Activated CD4-positive, alpha-beta T cell treated with anti-CD3 and anti-CD28 coated beads, Interleukin-10, Interleukin-2, amounts not matched to agents 100 ng/mL and 50 ng/mL, durations not matched to agents 16 hours and 8 hours (primary cell): ENCODE measurements around the gene ANTXR2.

Source experiments
- DNase-seq: peaks from one replicate; pipeline ENCODE4 v3.0.0-alpha.2; 2020

ANTXR2 gene

DNA sequence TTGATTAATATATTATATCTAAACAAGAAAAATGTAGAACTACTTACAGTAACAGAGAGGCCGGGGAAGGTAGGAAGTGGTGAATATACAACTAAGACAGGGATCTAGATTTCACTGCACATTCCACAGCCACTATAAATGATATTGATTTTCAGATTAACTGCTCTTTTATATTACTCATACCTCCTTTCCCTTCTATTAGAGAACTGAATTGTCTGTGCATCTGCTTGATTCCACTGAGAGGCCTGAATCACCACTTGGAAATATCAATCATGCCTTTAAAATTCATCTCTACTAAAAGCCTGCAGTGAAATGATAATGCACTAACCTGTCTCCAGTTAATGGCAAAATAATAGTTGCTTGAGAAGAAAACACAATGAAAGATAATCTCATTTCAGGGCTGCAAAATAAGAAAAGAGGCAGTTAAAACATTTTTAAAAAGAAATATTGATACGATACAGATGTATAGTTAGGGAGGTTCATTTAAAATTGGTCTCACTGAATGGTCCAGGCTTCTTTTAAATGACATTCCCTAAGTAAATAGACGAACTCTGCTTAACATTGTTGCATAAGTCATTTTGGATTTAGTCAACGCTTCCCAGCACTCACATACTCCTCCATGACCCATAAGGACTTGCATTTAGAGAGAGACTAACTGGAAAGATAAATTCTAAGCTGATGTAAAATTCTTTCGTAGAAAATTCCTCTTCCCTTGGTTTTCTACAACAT is 3.8 kb downstream of the ANTXR2 start:
- DNase-seq, result peak; percentile 69

DNA sequence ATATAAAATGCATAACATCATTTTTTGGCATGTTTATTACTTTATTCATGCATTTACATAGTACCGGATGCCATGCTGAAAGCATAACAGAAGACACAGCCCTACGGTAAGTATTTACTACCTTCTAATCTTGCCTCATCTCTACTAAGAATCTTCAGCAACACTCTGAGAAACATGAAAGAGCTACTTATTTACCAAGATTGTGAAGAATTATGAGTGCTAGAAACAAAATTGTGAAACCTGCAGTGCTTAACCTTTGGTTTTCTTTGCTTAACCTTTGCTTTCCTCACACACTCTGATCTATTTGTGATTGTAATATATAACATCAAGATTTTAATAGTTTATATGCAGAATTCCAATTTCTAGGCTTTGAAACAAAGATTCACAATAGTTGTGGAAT is 7.4 kb downstream of the ANTXR2 start:
- DNase-seq, result no peak

DNA sequence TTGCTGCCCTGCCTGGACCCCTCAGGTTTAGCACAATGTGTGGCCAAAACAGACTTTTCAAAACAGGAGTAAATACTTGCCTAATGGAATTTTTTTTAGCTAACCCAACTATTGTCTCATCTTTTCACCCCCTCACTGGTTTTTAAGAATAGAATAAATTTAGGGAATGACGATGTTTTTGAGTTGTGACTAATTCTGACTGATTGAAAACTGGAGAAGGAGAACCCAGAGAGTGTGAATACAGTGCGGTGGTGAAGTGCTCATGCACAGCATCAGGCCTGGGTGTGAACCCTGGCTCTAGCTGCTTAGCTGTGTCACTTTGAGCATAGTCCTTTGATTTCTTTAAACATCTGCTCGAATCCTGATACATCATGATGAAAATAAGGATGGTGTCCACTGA is 10.5 kb downstream of the ANTXR2 start:
- peak; percentile 69 for DNase-seq

DNA sequence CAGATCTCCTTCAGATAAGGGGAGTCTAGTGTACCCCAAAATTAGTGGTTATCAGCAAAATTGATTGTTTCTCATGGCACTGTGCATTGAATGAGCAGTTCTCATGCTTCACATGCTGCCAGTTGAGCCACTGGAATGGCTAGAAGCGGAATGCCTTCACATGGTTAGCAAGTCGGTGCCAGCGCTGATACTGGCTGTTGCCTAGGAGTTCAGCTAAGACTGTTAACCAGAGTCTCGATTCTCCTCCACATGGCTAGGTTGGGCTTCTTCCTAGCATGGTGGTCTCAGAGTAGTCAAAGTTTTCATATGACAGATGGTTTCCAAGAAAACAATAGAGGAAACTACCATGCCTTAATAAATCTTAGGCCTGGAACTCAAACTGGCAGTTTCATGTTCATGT is 12.2 kb downstream of the ANTXR2 start:
- DNase-seq, result no peak

DNA sequence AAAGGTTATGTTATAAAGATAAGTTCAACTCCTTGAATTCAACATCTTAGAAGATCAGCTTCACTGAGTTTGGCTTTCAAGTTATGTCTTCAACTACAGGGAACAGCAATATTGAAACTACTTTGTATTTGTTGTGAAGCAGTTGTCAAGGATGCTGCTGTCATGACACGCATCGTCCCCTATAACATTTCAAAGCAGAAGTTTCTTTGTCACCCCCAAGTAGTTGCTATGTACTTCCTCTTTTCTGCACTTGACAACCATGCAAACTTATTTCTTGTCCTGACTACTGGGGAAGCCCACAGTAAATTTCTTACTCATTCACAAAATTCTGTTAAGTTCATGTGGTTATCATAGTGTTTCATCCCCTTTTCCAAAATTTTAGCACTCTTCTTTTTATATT is 14.3 kb downstream of the ANTXR2 start:
- DNase-seq, result peak; percentile 93

DNA sequence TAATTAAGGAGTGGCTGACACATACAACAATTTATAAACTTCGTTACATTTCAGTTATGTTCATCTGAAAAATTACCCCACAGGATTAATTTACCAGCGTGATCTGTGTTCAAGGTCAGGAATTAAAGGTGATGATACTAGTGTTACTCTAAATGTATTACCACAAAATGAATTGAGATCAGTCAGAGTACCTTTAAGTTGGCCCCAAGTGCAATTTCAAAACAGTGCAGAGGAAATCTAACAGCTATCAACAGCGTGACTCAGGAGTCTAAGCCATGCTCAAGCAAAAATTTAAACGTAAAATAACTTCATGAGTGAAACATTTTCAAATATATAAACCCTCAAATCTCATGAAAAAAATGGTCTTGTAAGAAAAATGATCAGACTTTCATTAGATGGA is 18.7 kb downstream of the ANTXR2 start:
- no peak for DNase-seq

DNA sequence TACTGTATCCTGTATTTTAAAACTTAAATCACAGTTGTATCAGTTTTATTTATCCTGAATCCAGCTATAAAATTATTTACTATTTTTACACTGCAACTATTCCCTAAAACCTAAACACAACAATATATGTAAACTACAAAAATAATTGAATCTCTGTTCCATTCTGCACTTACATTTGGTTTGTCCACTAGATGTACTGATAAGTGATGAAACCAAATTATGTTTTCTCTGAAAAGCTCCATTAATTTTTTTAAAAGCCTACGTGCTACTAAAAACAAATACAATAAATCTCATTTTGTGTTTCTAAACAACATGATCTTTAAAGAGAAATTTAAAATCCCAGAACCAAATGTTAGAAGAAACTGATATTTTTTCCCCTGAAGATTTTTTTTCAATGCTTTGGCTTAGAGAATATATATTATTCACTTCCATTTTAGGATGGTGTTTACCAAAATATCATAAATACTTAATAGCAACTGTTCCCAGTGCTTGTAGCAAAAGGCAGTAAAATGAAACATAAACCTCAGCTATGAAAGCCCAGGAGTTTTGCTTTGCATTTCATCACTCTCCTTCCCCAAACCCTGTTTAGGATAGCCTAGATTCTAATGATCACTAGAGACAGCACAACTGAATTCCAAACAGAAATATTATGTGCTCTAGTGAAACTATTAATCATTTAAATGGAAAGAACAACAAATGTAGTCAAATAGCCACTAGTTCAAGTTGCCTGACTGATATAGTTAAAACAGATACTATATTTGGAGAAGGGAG is 19.7 kb downstream of the ANTXR2 start:
- DNase-seq, result no peak

DNA sequence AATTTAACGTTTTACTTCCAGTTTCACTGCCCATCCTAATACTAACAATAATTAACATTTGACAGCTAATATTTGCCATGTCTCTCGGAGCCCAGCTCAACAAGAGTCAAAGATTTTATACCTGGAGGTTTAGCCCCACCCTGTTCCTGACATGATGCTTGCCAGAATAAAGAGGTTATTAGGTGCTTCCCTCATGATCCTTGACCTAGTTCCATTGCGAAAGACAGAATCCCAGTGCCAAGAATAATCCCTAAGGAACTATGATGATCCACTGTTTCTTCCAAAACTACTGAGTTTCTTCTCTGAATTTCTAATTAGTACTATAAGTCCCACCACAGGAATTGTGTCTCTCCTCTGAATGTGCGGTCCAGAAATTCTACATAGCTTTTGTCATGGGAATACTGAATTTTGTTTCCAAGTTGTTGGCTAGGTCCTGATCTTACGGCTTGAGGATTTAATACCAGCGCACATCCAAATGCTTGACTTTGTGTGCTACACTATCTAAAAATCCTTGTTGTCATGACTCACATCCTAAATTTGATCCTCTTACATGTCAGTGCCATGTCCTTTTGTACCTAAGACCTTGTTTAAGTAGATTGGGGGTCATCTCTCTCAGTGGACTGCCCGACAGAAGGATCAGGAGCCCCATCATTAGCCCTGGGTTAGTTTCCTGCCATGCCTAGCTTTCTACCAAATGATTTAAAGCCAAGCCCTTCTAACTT is 23.1 kb downstream of the ANTXR2 start:
- no peak for DNase-seq

DNA sequence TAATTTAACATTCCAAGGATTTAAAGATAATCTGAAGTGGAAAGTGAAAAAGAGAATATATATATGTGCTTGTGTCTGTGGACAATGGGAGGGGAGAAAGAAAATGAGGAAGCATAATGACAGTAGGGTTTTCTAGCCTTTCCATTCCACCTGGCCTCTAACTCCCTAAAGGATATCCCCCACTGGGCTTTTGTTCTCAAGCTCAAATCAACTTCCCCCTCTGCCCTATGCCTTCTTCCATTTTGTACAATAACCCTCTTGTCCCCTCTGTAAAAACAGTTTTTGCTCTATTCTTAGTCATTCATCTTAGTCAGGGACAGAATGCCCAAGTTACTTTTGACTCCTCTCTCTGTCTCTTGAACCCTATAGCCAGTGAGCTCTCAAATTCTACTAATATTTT is 23.6 kb downstream of the ANTXR2 start:
- DNase-seq, result no peak

DNA sequence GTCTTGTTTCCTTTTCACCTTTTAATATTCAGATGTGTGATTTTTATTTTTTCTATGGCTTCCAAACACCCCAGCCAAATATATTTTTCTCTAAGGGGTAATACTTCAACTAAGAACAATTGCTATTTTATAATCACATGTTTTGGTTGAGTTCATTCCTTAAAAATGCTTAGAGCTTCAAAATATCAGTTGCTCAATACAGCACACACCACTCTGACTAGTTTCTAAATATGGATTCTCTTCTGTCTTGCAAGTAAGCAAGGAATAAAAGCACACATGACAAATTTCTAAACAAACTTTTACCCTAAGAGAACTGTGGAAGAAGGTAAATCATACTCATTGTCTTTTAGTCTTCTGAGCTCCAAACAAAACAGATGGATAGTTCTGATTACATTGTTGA is 27.2 kb downstream of the ANTXR2 start:
- no peak for DNase-seq

DNA sequence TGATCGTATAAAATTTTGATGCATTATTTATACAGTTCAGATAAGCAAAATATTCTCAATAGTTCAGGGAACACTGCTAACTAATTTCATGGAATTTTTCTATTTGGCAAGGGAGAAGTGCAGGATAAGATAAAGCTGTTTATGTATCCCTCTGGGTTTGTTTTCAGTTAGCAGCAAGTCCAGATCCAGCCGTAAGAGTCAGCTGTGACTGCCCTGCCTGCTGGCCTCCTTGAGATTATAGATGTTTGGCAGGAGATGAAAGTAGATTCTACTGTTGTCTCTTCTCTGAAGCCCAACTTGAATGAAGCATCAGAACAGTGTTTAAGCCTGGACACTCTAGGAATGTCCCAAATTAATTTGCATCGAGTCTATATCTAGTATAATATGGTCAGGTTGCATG is 29.5 kb downstream of the ANTXR2 start:
- no peak for DNase-seq

DNA sequence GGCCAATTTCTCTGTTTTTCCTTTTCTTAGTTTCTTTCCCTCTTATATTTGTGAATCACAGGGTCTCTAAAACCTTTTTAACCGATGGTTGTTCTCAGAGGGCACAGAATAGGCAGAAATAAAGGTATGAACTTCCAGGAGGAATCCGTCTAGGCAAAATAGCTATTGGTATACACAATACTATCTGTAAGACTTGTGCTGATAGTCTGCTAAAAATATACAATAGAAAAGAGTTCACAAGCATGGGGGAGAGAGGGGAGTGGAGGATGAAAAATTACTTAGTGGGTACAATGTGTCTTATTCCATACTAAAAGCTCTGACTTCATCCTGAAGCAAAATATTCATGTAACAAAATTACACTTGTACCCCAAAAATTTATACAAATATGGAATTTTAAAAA is 30.2 kb downstream of the ANTXR2 start:
- DNase-seq, result no peak

DNA sequence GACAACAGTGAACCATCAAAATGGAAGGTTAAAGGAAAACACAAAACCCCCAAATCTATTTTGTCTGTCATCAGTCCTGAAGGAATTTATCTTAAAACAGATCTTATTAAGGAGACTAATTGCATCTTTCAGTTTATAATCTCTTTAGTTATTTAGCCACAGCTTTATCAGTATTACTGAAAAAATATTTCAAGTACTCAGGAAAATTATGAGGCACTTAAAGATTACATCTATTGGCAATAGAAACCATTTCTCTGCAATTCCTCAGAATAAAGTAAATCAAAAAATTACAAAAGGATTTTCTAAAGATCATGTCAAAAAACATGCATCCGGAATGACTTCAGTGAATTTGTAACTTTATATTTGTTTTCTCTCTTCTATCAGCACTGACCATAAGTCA is 35.2 kb downstream of the ANTXR2 start:
- no peak for DNase-seq

DNA sequence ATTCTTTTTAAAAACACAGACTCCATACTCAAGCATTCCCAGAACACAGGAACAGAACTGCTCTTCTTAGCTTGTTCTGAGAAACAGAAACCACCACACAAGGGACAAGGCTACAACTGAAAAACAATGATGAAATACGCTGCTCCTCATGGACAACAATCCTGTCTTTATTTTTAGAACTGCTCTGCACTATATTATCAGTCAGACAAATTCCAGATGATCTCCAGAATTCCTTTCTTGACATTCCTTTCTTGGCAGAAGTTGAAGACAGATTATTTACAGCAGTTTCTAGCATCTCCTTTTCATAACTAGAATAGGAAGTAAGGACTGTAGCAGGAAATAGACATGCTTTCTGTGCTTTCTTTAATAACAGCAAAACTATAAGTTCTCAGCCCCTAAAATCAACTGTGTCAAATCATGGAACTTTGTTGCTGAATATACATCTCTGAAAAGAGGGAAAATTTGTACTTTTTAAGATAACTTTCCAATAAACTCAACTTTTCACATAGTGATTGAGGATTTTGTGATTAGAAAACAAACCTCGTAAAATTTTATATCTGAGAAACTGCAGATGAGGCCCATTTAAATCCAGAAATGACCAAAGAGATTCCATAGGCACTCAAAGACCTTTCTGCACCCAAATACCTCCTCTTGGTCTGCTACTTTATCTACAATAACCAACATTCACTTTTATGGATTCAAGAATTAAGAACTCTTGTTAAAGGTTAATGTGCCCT is 35.9 kb downstream of the ANTXR2 start:
- no peak for DNase-seq

DNA sequence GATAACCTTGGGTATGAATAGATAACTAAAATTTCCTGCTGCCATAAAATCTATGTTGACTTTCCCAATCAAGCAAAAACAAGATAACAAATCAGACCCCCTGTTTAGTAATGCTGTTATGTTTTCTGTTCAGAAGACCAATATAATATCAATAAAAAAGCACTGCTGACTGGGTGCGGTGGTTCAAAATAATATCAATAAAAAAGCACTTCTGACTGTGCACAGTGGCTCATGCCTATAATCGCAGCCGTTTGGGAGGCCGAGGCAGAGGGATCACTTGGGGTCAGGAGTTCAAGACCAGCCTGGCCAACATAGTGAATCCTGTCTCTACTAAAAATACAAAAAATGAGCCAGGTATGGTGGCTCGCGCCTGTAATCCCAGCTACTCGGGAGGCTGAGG is 36.7 kb downstream of the ANTXR2 start:
- DNase-seq, result no peak

DNA sequence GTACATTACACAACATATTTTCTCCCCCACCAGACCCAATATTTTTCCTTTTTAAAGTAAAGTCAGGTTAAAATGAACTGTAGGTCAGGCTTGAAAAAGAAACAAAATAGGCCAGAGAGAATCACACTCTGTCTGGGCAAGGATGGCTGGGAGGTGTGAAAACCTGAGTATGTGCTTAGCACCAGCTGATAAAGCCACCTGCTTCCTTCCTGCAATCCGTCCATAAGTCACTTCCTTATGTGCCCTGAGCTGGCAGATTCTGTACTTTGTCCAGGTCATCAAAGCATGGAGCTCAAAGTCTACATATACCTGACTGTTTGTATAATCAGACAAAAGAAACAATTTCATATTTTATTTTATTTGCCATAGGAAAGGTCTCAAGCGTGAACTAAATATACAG is 37.7 kb downstream of the ANTXR2 start:
- peak; percentile 60 for DNase-seq

DNA sequence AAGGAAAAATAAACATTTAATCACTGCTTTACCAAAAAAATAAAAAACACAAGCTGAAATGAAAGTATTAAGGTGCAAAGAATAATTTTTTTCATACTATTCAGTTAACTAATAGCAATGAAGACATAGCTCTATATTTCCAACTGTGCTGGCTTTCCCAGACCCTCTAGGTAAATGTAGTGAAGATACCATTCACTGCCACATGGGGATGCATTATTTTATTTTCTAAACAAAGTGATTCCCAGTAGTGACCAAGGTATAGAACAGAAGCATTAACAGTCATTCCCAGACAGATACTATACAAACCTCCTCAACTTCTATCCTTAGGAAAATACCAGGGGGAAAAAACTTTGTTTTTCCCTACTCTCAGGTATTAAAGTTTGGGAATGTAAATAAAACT is 39.4 kb downstream of the ANTXR2 start:
- no peak for DNase-seq

DNA sequence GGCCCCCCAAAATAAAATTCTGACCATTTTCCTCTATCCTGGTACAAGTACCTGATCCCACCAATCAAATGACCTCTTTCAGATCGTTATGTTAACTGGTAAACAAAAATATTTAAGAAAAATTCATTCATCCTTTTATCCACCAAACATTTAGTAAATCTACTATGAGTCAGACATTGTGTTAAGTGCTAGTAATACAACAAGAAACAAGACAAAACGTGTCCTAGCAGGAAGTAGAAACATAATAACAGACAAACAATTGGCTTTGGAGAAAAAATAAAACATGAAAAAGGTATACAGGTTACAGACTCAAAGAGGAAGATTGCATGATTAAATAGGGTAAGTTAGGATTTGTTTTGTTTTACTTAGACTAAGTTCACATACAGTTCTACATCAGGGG is 43.7 kb downstream of the ANTXR2 start:
- no peak for DNase-seq

DNA sequence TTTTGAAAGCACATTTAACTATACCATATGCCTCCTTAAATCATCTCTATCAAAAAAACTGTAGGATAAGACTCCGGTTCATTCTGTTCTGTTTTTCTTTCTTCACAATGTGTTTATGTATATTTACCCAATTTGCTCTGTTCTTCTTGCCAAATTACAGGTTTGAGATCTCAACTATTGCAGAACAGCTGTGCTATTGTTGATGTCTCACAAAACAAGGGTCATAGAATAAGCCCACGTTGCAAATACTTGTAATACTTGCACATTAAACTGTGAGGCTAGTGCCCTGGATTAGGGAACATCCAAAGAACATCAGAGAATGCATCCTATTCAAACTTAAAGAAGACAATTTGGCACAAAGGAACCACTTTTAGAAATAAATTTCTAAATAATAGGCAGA is 45.4 kb downstream of the ANTXR2 start:
- no peak for DNase-seq

DNA sequence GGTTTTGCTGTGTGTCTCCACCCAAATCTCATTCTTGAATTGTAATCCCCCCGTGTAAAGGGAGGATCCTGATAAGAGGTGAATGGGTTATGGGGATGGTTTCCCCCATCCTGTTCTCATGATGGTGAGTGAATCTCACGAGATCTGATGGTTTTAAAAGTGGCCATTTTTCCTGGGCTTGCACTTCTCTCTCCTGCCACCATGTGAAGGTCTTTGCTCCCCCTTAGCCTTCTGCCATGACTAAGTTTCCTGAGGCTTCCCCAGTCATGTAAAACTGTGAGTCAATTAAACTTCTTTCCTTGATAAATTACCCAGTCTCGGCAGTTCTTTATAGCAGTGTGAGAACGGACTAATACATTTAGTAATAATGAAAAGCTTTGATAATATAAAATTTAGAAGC is 46.9 kb downstream of the ANTXR2 start:
- DNase-seq, result no peak

DNA sequence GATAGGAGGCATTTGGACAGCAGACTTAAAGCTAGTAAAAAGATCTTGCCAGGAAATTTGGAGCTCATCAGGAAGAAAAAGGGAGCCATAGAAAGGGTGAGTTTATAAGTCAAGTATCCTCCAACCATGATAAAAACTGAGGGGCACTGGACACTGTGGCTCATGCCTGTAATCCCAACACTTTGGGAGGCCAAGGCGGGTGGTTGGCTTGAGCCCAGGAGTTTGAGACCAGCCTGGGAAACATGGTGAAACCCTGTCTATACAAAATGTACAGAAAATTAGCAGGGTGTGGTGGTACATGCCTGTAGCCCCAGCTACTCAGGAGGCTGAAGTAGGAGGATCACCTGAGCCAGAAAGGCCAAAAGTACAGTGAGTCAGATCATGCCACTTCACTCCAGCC is 48.7 kb downstream of the ANTXR2 start:
- DNase-seq, result no peak

DNA sequence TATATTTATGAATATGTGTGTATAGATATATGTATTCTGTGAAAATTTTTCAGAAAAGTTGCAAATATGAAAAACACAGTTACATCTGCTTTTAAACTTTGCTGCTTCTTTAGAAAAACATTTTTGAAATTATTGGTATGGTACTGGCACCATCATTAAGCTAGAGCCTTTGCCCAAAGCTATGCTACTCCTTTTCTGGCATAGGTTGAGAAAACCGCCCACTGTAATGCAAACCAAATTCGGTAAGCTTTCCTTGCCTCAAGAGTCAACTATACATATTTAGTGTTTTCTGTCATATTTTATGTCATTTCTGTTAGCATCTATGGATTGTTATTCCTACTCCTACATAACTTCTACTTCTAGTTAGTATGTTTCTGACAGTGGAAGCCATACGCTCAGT is 50.7 kb downstream of the ANTXR2 start:
- no peak for DNase-seq

DNA sequence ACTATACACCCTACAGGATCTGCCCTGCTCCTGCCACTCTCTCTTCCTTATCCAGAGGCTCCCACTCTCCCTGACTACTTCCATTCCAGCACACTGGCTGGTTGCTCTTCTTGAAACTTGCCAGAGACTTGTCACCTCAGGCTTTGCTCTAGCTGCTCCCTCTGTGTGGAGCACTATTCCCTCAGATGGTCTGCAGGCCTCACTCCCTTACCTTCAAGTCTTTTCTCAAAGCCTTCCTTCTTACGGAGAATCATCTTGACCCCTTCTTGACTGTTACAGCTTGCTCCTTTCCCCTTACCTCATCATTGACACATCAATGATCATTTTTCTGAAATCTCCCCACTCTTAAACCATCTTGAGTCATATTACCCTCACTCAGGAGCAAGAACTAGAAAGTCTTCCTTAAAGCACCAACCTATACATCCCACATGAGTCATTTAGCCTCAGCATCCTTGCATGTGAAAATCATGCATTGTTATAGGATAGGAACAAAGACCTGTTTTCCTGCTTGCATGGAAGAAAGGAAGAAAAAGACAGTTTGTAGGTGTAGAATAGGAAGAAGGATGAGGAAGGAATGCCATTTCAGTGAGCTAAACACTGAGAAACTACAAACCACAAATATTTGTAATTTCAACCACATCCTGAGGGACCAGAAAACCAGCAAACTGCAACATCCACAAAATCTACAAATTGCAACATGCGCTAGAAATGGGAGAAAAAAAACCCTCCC is 55.7 kb downstream of the ANTXR2 start:
- peak; percentile 82 for DNase-seq
